Caco-2 (cell line): ENCODE measurements around the gene ABCC1. TPM values are rescaled to one million over a fixed set of nuclear protein-coding genes. Genes with fewer than 3 reads are reported as not detected.

Source experiments
- BruUV-seq: library from RNA; stranded (reverse); fragments of 400-500 nt; replicated peaks from 2 replicates; lab custom pipeline; 2021; lab: Mats Ljungman, UMichigan
- CTCF ChIA-PET: fragments of 300-600 bp; sonication (Branson Sonifier 250); formaldehyde crosslinking; loops from one replicate; lab custom pipeline; 2022; ENCODE audit warnings: antibody characterized with exemption; lab: Charles Lee
- POLR2A ChIA-PET: fragments of 300-600 bp; sonication (Branson Sonifier 250); formaldehyde crosslinking; loops from one replicate; lab custom pipeline; 2022; ENCODE audit warnings: antibody characterized with exemption; lab: Charles Lee
- DNase-seq, 2 experiments: peaks; one replicate each; pipeline versions ENCODE4 v3.0.0 to v3.0.0-alpha.2; 2020 to 2022
- H3K27me3 ChIP-seq: replicated peaks from 2 replicates; pipeline ENCODE4 v1.6.0; 2011; ENCODE audit warnings: low read length; ENCODE audit not compliant: control insufficient read depth, insufficient read depth
- H3K36me3 ChIP-seq: 2 replicates; pipeline ENCODE4 v1.5.1; 2011; ENCODE audit warnings: low read length; ENCODE audit not compliant: control insufficient read depth, insufficient read depth
- H3K4me1 ChIP-seq: fragments of 250-450 bp; sonication (Bioruptor Pico); 2 replicates; pipeline ENCODE4 v1.5.1; 2020; ENCODE audit warnings: mild to moderate bottlenecking
- H3K4me3 ChIP-seq: 2 replicates; pipeline ENCODE4 v1.5.1; 2011; ENCODE audit warnings: low read depth, mild to moderate bottlenecking, control low read depth, low read length
- H3K9me3 ChIP-seq: fragments of 250-450 bp; sonication (Bioruptor Pico); 2 replicates; pipeline ENCODE4 v1.5.1; 2020; ENCODE audit warnings: mild to moderate bottlenecking, moderate library complexity
- H3K27ac Mint-ChIP-seq: one replicate; pipeline ENCODE4 v1.8.0; 2022; ENCODE audit warnings: mixed read lengths; ENCODE audit not compliant: unreplicated experiment
- H3K27me3 Mint-ChIP-seq: one replicate; pipeline ENCODE4 v1.8.0; 2022; ENCODE audit warnings: mixed read lengths; ENCODE audit not compliant: insufficient read depth, unreplicated experiment
- H3K36me3 Mint-ChIP-seq: one replicate; pipeline ENCODE4 v1.8.0; 2022; ENCODE audit warnings: mild to moderate bottlenecking, mixed read lengths; ENCODE audit not compliant: insufficient read depth, unreplicated experiment
- H3K4me1 Mint-ChIP-seq: one replicate; pipeline ENCODE4 v1.8.0; 2022; ENCODE audit warnings: low read depth, mixed read lengths; ENCODE audit not compliant: unreplicated experiment
- H3K4me3 Mint-ChIP-seq: one replicate; pipeline ENCODE4 v1.8.0; 2022; ENCODE audit warnings: mild to moderate bottlenecking, moderate library complexity, mixed read lengths; ENCODE audit not compliant: unreplicated experiment
- H3K9me3 Mint-ChIP-seq: one replicate; pipeline ENCODE4 v1.8.0; 2022; ENCODE audit warnings: mixed read lengths; ENCODE audit not compliant: unreplicated experiment
- CTCF ChIP-seq, 2 experiments: fragments of 200-600 bp in 1 of 2; IDR thresholded peaks; 1 replicate in 1 of 2; 2 replicates in 1 of 2; pipeline versions ENCODE4 v1.5.1 to v1.8.0; 2011 to 2022; ENCODE audit warnings: antibody characterized with exemption in 1 of 2, control low read depth in 1 of 2, inconsistent platforms in 1 of 2, low read depth in 1 of 2, low read length in 1 of 2, mild to moderate bottlenecking in 1 of 2, moderate library complexity in 1 of 2; ENCODE audit not compliant: insufficient read depth in 1 of 2, severe bottlenecking in 1 of 2, unreplicated experiment in 1 of 2
- intact Hi-C: fragments of 100-400 bp; cut with micrococcal nuclease; formaldehyde crosslinking; loops from one replicate; pipeline ENCODE4 v1.10.0; 2022; ENCODE audit not compliant: unreplicated experiment
- total RNA-seq: library from RNA; stranded (reverse); gene quantifications from 2 replicates; pipeline ENCODE4 v1.2.3, GENCODE V29; 2022

Gene ABCC1
- total RNA-seq, 1 experiment from 2014 or later = 22.3 TPM

GRCh38 chr16:16166949-16167348 lies 217.5 kb downstream of the ABCC1 start:
- H3K9me3 ChIP-seq = no peaks in the 10 kb centered on the region
- no peaks in the 10 kb centered on the region for H3K27me3 ChIP-seq
- DNase-seq = no peak
- H3K4me1 Mint-ChIP-seq = no peaks in the 10 kb centered on the region
- ChIA-PET CTCF (interaction anchor here (0.7 kb wide), 1 partner anchor 422 kb away, joined by 3 read pairs; no protein-coding TSS in a partner anchor), POLR2A (no interaction called here)
- no peak for TF ChIP-seq CTCF (IDR thresholded peaks at IDR 0.05; ENCODE audit: insufficient read depth in 1 of 2, low read depth in 1 of 2, low read length in 1 of 2, severe bottlenecking in 1 of 2, unreplicated experiment in 1 of 2)
- no peak overlapping the region for H3K4me3 Mint-ChIP-seq
- H3K4me3 ChIP-seq = no peak overlapping the region
- H3K27me3 Mint-ChIP-seq = no peaks in the 10 kb centered on the region
- H3K4me1 ChIP-seq = no peaks in the 10 kb centered on the region
- no peaks in the 10 kb centered on the region for H3K9me3 Mint-ChIP-seq
- H3K36me3 Mint-ChIP-seq = peaks cover 41% of the 10 kb centered on the region
- H3K27ac Mint-ChIP-seq = no peak overlapping the region
- BruUV-seq = no TSS peak
- intact Hi-C loops = no loop called here
- H3K36me3 ChIP-seq = peaks cover 2% of the 10 kb centered on the region; the same call in 1 of the 2 replicates

- no peaks in the 10 kb centered on the region for H3K27me3 Mint-ChIP-seq
- H3K27ac Mint-ChIP-seq = no peak overlapping the region
- Histone ChIP-seq H3K36me3 (peaks cover 2% of the 10 kb centered on the region; the same call in 1 of the 2 replicates), H3K27me3 (no peaks in the 10 kb centered on the region), H3K4me1 (no peaks in the 10 kb centered on the region), H3K4me3 (no peak overlapping the region), H3K9me3 (no peaks in the 10 kb centered on the region)
- peaks cover 41% of the 10 kb centered on the region for H3K36me3 Mint-ChIP-seq
- no peaks in the 10 kb centered on the region for H3K9me3 Mint-ChIP-seq
- intact Hi-C loops = no loop called here
- ChIA-PET CTCF (interaction anchor here (0.7 kb wide), 1 partner anchor 423 kb away, joined by 3 read pairs; no protein-coding TSS in a partner anchor), POLR2A (no interaction called here)
- no peaks in the 10 kb centered on the region for H3K4me1 Mint-ChIP-seq
- no peak for DNase-seq
- H3K4me3 Mint-ChIP-seq = no peak overlapping the region
- BruUV-seq = no TSS peak
- no peak for TF ChIP-seq CTCF (IDR thresholded peaks at IDR 0.05; ENCODE audit: insufficient read depth in 1 of 2, low read depth in 1 of 2, low read length in 1 of 2, severe bottlenecking in 1 of 2, unreplicated experiment in 1 of 2)
Observed at GRCh38 chr16:16167927-16168326, 218.5 kb downstream of the ABCC1 start.

- BruUV-seq = no TSS peak
- H3K27me3 Mint-ChIP-seq = no peaks in the 10 kb centered on the region
Observed at GRCh38 chr16:16168431-16168830, 219.0 kb downstream of the ABCC1 start.

More at GRCh38 chr16:16168431-16168830, 219.0 kb downstream of the ABCC1 start:
- Histone ChIP-seq H3K36me3 (peaks cover 4% of the 10 kb centered on the region), H3K4me3 (no peak overlapping the region), H3K9me3 (no peaks in the 10 kb centered on the region), H3K27me3 (no peaks in the 10 kb centered on the region), H3K4me1 (no peaks in the 10 kb centered on the region)
- no peak for DNase-seq
- CTCF ChIA-PET = no interaction called here
- no peaks in the 10 kb centered on the region for H3K9me3 Mint-ChIP-seq
- POLR2A ChIA-PET = no interaction called here
- no peak overlapping the region for H3K27ac Mint-ChIP-seq
- intact Hi-C loops = no loop called here
- no peak overlapping the region for H3K4me3 Mint-ChIP-seq
- TF ChIP-seq CTCF (IDR thresholded peaks at IDR 0.05; ENCODE audit: insufficient read depth in 1 of 2, low read depth in 1 of 2, low read length in 1 of 2, severe bottlenecking in 1 of 2, unreplicated experiment in 1 of 2) = no peak
- no peaks in the 10 kb centered on the region for H3K4me1 Mint-ChIP-seq
- peaks cover 41% of the 10 kb centered on the region for H3K36me3 Mint-ChIP-seq
